HG02970 (cell line): Measurements from ENCODE around the gene SMIM13.

Source experiments
- ATAC-seq: cut with Tn5 transposase; IDR thresholded peaks from one replicate; pipeline ENCODE4 v1.9.1; 2021; ENCODE audit warnings: mild to moderate bottlenecking, moderate library complexity, moderate number of reproducible peaks; ENCODE audit not compliant: unreplicated experiment, low FRiP score

SMIM13 gene

DNA sequence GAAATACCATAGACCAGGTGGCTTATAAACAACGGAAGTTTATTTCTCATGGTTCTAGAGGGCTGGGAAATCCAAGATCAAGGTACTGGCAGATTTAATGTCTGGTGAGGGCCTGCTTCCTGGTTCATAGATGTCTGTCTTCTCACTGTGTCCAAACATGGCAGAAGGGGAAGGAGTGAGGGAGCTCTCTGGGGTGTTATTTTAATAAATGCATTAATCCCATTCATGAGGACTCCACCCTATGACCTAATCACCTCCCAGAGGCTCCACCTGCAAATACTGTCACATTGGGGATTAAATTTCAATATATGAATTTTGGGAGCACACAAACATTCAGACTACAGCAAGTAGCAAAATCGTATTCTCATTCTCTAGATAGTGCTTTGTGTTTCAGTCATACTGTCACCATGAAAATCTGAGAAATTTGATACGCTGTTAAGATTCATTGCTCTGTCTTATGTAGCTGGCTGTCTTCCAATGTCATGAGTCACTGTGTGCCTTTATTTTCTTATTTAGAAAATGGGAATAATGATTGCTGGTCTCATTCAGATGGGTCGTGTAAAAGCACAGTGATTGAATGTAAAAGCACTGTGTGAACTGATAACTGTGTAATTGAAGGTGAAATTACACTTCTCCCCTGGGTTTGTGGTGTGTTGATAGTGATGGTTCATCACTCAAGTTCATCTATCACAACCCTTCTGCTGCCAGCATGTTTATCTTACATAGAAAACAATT, 26.8 kb downstream of the SMIM13 start:
- no peak for ATAC-seq

DNA sequence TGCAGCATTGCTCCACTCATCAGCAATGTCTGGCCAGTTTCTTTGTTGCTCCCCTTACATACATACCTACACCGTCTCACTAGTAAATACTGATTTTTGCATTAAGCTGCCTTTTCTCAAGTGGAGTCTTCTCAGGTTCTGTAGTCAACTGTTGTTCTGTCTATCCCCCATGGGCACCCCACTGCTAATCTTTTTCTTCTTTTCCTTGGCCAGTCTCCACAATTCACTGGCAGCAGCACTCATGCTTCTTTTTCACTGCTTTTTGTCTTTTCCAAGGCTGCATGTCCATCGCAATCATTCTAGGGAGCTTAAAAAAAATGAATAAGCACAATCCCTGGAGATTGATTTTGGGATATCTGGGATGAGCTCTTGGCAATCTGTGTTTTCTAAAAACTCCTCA, 28.2 kb downstream of the SMIM13 start:
- ATAC-seq: no peak

DNA sequence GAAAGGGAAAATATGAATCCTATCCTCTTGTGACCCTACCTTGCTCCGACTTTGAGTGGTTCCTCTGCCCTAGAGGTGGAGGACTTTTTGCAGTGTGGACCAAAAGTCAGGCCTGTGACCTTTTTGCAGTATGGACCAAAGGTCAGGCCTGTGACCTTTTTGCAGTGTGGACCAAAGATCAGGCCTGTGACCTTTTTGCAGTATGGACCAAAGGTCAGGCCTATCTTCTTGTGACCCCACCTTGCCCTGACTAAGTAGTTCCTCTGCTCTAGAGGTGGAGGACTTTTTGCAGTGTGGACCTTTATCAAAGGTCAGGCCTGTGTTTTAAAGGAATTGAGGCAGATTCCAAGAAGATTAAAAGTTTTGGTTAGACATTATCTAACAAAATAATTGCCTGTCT, 28.7 kb downstream of the SMIM13 start:
- no peak for ATAC-seq

DNA sequence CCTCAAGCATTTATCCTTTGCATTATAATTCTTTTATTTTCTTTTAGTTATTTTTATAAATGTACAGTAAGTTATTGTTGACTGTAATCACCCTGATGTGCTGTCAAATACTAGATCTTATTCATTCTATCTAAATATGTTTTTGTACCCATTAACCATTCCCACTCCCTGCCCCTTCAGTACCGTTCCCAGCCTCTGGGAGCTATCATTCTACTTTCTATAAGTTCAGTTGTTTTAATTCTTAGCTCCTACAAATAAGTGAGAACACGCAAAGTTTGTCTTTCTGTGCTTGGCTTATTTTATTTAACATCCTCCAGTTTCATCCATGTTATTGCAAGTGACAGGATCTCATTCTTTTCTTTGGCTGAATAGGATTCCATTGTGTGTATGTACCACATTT, 30.3 kb downstream of the SMIM13 start:
- no peak for ATAC-seq

DNA sequence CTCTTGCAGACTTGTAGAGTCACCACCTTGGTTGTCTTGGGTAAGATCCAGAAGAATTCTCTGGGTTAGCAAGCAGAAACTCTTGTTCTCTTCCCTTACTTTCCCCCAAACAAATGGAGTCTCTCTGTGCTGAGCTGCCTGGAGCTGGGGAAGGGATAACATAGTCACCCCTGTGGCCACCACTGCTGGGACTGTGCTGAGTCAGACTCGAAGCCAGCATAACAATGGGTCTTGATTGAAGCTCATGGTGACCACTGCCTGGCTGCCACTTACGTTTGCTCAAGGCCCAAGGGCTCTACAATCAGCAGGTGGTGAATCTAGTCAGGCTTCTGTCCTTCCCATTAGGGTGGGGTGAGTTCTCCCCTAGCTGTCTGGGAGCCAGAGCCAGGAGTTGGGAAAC, 33.2 kb downstream of the SMIM13 start:
- no peak for ATAC-seq

DNA sequence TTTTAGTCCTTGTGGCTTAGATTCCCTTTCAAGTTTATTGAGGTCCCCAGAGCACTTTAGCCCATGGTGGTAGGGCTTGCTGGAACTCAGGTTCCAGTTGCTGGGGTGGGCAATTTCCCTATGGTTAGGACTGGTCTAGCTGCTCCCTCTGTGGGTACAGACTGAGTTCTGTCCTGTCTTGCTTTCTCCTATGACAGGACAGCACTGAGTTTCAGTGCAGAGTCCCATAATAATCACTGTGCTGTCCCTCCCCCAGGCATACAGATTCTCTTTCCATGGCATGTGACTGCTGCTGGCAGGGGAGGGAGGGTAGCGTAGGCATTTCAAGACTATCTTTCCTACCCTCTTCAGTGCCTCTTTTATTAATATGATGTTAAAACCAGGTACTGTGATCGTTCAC, 35.0 kb downstream of the SMIM13 start:
- no peak for ATAC-seq

DNA sequence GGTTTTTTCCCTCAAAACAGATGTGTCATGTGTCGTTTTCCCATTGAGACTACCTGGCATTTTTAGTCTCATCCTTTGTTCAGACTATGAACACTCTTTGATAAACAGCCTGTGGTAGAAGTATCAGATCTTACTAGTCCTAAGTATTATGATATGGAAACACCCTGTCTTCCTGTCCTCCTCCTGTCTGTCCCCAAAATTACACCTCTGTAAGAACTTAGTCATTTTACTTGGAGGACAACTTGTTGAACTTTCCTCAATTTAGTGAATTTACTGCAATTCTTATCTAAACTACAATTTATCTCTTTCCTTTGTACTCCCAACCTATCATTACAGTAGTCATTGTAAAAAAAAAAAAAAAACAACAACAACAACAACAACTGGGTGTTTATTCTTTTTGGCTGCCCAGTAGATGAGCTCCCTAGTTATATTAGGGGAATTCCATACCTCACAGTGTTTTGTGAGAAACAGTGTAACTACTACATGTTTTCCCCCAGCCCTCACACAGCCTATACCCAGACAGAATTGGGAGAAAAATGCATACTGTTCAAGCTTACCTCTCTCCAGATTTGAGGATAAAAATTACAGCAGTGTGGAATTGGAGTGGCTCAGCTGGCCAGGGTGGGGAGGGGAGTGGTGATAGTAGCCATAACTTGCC, 36.4 kb downstream of the SMIM13 start:
- ATAC-seq: no peak

DNA sequence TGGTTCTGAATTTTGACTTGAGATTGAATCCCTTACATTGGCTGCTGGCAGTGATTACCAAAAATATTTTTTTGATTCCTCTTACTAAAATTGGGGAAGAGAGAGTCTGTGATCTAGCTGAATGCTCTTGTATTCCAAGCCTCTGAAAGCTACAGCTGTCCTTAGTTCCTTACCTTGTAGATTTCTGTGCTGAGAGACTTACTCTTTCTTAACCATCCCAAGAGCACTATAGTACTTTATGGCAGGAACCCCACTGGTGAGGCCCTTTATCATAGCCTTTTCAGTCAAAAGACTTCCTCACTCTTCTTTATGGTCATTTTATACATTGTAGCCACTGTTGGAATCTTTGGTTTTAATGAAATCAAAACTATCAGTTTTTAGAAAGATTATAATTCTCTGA, 37.0 kb downstream of the SMIM13 start:
- ATAC-seq: no peak

DNA sequence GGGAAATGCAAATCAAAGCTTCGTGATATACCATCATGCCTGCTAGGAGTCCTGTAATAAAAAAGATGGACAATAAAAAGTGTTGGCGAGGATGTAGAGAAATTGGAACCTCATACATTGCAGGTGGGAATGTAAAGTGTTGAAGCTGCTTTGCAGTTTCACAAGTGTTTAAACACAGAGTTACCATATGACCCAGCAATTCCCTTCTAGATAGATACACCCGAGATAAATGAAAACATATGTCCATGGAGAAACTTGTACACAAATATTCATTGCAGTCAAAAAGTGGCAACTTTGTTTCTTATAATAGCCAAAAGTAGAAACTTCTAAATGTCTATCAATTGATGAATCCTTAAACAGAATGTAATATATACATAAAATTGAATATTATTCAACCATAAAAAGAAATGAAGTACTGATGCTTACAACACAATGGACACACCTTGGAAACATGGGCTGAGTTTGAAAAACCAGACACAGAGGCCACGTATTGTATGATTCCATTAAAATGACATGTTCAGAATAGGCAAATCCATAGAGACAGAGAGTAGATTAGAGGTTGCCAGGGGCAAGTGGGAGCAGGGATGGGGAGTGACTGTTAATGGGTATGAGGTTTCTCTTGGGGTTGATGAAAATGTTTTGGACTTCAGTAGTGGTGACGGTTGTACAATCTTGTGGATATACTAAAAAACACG, 38.7 kb downstream of the SMIM13 start:
- ATAC-seq: no peak

DNA sequence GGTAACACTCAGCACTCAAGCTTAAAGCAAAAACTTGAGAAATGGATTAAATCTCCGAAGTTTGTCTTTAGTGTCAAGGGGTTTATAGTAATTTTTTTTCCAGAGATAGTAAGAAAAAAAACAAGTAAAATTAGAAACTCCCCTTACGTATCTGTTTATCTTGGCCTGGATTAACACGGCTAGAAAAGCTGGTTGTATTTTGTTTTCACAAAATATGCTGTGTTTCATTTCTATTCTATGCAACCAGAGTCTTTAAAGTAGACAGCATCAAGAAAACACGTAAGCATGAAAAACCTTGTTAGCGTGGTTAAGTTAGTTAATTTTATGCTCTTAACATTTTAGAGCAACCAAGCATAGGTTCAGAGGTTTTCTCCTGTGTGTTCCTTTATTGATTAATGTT, 39.6 kb downstream of the SMIM13 start:
- ATAC-seq: no peak

DNA sequence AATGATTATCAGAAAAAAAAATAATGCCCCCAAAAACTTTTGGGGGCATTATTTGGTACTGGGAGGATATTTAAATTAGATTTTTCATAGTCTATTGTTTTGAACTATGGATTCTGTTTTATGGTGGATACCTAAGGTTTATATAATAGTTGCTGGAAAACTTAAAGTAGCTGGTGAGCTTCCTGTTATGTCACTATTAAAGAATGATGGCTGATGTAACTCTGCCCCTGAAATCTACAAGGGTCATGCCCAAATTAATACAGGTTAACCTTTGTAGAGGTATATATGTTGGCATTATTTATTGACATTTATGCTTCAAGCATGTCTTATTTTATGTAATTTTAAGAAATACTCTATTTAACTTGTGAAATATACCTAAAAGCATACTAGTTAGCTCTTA, 43.2 kb downstream of the SMIM13 start:
- ATAC-seq: no peak

DNA sequence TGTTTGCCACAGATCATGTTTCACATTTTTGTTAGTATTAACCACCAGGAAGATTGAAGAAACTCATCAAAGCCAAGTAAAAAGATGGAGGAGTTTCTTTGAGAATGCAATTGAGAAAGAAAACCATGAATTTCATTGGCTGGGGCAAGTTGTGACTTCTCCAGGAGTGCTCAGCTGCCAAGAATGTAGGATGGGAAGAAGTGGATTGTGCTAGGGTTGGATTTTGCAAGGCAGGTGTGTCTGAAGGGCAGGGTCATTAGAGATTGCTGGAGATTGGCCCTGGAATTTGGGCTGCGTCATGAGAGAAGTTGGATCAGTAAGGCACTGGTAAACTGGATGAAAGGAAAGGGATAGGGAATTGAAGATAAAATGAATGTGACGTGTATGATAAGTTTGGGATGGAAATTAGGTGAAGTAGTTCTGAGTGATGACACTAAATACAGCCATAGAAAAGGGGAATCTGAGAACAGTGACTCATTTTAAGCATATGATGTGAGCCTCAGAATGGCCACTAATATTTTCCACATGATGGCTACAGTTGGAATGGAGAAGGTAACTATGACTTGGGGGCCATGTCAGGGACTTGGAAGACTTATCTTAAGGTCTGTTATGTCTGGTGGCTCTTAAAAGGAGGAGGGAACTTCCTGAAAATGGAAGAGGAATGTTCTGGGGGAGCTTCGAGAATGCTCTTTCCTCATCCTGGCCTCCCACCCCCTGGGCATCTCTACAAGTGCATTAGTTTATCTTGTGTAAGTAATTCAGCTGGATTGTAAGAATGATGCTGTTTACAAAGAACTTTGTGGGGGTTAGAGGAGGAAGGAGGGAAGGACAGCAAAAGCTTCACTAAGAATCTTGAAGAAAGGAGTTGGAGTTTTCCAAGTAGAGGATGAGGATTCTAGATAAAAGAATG, 45.7 kb downstream of the SMIM13 start:
- no peak for ATAC-seq

DNA sequence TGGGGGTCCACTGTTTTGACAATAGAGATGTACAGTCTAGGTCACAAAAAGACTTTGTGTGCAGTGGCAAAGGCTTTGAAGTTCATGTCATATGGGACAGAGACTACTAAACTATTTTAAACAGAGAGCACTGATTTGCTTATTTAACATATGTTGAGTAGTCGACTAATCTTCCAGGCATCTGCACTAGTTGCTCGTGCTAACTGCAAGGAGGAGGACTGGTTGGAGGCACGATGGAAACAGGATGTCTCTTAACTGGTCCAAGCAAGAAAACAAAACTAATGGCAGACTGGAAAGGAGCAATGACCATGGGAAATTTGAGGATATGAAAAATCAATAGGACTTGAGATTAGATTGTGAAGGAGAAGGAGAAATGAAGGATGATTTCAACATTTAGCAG, 46.4 kb downstream of the SMIM13 start:
- no peak for ATAC-seq

DNA sequence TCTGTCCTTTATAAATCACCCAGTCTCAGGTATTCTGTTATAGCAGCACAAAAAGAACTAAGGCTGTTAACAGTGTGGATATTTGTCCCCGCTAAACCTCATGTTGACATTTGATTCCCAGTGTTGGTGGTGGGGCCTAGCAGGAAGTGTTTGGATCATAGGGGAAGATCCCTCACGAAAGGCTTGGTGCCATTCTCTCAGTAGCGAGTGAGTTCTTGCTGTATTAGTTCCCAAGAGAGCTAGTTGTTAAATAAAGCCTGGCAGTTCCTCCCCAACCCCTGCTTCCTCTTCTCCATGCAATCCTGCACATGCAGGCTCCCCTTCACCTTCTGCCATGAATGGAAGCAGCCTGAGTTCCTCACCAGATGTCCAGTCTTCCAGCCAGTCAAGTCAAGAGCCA, 47.7 kb downstream of the SMIM13 start:
- ATAC-seq: no peak

DNA sequence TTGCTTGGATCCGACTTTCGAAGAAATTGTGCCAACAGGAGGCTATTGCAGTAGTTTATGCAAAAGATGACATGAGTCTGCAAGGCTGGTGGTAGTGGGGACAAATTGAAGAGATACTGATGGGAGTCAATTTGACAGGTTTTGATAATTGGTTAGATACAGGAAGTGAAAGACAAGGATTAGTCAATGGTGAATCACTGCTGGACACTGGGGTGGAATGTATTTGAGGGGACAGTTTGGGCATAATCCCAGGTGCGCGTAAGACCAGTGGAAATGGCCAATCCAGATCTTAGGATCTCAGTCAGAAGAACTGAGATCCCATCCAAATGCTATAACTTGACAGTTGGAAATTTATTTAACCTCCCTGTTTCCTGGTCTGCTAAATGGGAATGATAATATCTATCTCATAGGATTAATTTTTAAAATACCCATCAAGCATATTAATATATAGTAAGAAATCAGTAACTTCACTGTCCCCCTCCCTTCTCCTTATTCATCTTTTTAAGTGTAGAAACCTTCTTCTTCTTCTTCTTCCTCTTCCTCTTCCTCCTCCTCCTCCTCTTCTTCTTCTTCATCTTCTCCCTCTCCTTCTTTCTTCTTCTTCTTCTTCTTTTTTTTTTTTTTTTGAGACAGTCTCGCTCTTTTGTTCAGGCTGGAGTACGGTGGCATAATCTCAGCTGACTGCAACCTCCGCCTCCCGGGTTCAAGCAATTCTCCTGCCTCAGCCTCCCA, 48.8 kb downstream of the SMIM13 start:
- no peak for ATAC-seq

DNA sequence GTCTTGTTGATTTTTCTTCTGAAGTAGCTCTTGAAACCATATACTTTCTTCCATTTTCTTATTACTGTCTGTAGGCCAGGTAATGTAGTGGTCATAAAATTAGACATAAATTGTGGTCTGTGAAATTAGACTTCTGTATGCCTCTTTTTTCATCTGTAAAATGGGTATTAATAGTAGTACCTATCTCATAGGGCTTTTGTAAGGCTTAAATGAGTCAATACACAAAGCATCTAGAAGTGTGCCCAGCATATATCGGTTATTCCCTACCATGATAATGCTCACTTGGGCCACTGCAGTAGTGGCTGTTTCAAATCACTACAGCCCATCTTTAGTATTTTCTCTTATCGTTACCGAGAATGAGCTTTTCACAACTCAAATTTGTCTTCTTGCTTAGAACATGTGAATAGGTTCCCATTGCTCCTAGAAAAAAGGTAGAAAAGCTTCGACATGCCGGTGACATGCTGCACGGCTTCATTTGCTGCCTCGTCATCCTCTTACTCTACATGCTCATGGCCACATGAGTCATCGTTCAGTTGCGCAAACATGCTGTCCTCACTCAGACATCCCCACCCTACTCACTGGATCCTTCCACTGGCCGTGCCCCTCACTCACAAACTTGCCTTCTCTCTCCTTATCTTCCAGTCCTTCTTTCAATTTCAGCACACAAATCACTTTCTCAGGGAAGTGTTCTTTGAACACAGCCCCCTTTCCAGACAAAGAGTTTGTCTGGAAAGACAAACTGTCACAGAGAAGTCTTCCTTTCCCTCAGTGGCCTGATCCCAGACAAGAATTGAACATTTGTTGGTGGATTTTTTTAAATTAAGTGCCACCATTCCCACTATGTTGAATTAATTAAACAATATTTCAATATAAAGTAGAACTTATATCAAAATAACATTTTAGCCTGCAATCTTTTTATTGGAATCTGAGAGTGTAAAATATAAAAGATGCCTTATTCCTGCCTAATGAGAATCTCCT, 50.0 kb downstream of the SMIM13 start:
- no peak for ATAC-seq

DNA sequence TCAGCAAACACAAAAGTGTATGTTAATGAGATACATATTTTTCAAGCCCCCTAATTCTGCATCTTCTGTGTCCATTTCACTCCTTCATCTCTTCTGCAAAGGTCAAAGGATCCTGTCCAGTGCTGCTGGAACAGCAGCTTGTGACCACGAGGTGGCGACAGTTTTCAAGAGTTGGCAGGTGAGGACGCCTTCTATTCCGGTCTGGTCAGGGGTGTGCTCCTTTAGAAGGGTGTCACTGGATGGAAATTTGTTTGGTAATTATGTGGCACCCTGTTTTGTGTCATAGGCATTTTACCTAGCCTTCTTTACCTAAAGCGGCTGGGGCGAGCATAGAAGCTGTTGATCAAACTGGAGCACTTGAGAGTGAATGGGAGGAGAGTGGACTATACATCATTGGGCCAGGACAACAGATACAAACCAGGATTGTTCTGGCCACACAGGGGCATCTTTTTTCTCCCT, 50.8 kb downstream of the SMIM13 start:
- ATAC-seq: peak; percentile 54

DNA sequence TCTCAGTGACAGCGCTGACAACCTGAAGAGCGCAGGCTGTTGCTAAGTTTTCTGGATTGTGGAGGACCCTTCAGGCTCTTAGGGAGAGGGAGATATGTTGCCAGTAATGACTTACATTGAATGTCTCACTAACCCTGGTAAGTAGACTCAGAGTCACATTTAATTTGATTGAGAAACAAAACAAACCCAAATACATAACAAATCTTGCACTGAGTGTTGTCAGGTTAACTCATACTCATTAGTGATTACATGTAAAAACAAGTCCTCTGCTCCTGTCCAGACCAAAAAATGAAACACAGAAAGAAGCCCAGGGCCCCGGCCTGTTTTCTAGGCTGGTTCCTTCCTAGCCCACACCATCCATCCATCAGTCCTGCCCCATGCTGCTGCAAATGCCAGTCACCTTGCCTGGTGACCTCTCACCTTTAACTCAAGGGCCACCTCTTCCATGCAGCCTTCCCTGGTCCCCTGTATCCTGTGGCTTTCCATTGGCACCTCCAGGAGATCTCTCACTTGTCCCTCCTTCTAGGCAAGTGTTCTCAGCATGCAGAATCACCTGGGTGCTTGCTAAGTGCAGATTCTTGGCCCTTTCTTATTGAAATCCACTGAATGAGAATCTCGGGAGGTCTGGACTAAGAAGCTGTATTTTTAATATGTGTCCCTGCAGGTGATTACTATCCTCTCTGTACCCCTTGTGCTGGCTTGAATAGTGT, 52.6 kb downstream of the SMIM13 start:
- ATAC-seq: no peak
